ENCODE measurements around the gene PNPLA6. TPM values are rescaled to one million over a fixed set of nuclear protein-coding genes. Genes with fewer than 3 reads are reported as not detected.

The PNPLA6 gene
- polyA plus RNA-seq, 1 donor (not counting 4 experiments of a cell fraction or from before 2014, with no cell fraction given) = 22.4 TPM

DNA sequence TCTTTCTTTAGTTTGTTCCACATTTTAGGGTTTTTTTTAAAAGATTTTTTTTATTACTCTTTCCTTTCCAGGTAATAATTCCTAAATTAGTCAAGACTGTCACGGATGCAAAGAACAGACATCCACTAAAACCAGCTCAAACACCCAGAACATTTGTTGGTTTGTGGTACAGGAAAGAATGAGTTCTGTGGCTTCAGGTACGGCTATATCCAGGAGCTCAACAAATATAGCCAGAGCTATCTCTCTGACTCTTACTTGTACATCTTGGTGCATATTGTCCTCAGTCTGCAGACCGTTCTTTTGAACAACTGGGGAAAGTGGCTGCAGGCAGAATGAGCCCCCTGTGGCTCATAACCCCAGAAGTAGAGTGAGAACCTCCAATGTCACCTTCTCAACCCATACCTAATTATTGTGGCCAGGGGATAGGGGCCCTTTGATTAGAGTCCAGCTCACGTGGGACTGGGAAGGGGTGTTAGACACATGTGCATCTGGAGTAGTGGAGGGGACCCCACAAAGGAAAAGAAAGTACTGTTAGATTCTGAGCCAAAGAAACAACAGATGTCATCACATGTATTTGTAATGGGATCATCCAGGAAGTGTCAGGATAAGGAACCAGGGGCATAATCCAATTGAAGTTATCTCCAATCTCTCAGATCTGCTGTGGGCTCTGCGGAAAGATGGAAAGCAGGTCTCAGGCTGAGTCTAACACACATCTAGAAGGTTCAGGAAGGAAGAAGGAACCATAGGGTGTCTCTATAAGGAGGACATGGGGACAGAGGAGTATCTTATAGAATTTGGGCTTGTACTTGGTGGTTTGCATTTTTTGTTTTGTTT lies 21.5 kb upstream of the PNPLA6 start:
- no peak overlapping the region for H3K4me2 ChIP-seq (ENCODE audit: control insufficient read depth, extremely low read depth, insufficient read depth, low read depth, low read length)
- H3K4me3 ChIP-seq (ENCODE audit: control insufficient read depth in 2 of 3, extremely low read depth in 1 of 3, insufficient read depth in 2 of 3, low read depth in 1 of 3, low read length in 3 of 3) = no peak overlapping the region
- H3K9me1 ChIP-seq (ENCODE audit: control insufficient read depth, extremely low read depth, insufficient read depth, low read length) = no peaks in the 10 kb centered on the region
- no peak for TF ChIP-seq EZH2 (IDR thresholded peaks at IDR 0.05; ENCODE audit: low read length)
- TF ChIP-seq, protein P1, sequence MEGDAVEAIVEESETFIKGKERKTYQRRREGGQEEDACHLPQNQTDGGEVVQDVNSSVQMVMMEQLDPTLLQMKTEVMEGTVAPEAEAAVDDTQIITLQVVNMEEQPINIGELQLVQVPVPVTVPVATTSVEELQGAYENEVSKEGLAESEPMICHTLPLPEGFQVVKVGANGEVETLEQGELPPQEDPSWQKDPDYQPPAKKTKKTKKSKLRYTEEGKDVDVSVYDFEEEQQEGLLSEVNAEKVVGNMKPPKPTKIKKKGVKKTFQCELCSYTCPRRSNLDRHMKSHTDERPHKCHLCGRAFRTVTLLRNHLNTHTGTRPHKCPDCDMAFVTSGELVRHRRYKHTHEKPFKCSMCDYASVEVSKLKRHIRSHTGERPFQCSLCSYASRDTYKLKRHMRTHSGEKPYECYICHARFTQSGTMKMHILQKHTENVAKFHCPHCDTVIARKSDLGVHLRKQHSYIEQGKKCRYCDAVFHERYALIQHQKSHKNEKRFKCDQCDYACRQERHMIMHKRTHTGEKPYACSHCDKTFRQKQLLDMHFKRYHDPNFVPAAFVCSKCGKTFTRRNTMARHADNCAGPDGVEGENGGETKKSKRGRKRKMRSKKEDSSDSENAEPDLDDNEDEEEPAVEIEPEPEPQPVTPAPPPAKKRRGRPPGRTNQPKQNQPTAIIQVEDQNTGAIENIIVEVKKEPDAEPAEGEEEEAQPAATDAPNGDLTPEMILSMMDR (optimal IDR thresholded peaks at IDR 0.05 in 1 of 3, IDR thresholded peaks at IDR 0.05 in 1 of 3, conservative IDR thresholded peaks at IDR 0.05 in 1 of 3; ENCODE audit: extremely low read depth in 1 of 3, insufficient read depth in 2 of 3, low read length in 3 of 3) = no peak
- H3K79me2 ChIP-seq (ENCODE audit: control insufficient read depth, insufficient read depth, low read length) = no peaks in the 10 kb centered on the region
- dilution Hi-C loops (cut with MboI; ENCODE audit: extremely low pct_ligation_motif_present, low sequenced_read_pairs) = no loop called here
- FAIRE-seq (no peak), DNase-seq (ENCODE audit: low read depth, low spot score) (no peak)
- H3K9me3 ChIP-seq (ENCODE audit: control insufficient read depth, low read depth, low read length) = no peaks in the 10 kb centered on the region
- peaks cover 13% of the 10 kb centered on the region for H3K4me1 ChIP-seq (ENCODE audit: control insufficient read depth, extremely low read depth, insufficient read depth, low read length)
- no peaks in the 10 kb centered on the region for H3K27me3 ChIP-seq (ENCODE audit: control insufficient read depth, extremely low read depth, insufficient read depth, low read length)
- H3K36me3 ChIP-seq (ENCODE audit: control insufficient read depth in 2 of 2, extremely low read depth in 1 of 2, insufficient read depth in 2 of 2, low read length in 2 of 2) = no peaks in the 10 kb centered on the region
- no peak overlapping the region for H3K27ac ChIP-seq (ENCODE audit: control insufficient read depth, insufficient read depth, low read length)
- H3K9ac ChIP-seq (ENCODE audit: control insufficient read depth, extremely low read depth, insufficient read depth, low read length) = no peak overlapping the region
- H4K20me1 ChIP-seq (ENCODE audit: control insufficient read depth, extremely low read depth, insufficient read depth, low read length) = no peaks in the 10 kb centered on the region
- no peak overlapping the region for H2AFZ ChIP-seq (ENCODE audit: control insufficient read depth, low read length)

DNA sequence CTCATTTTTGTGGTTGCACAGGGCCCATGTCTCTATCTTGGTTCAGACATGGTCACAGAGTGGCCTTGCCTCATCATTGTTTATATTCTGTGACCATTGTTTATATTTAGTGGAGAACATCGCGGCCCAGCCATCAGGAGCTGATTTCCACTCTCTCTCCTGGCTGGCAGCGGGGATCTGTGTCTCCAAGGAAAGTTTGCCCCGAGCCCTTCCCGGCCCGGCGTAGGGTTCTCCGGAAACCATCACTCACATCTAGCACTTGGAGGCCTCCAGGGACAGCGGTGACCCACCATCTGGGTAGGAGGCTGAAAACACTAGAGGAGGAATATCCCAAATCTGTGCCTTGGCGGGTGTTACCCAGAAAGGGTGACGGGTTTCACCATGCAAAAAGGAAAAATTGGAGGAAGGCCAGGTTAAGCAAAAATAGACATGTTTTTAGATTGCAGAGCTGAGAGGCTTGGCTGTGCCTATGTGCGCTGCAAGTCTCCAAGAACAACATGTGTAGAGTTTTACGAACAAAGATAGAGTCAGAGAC lies 20.3 kb upstream of the PNPLA6 start:
- no peaks in the 10 kb centered on the region for H3K36me3 ChIP-seq (ENCODE audit: control insufficient read depth in 2 of 2, extremely low read depth in 1 of 2, insufficient read depth in 2 of 2, low read length in 2 of 2)
- no peaks in the 10 kb centered on the region for H3K9me3 ChIP-seq (ENCODE audit: control insufficient read depth, low read depth, low read length)
- H3K27ac ChIP-seq (ENCODE audit: control insufficient read depth, insufficient read depth, low read length) = no peak overlapping the region
- TF ChIP-seq, protein P1 (optimal IDR thresholded peaks at IDR 0.05 in 1 of 3, IDR thresholded peaks at IDR 0.05 in 1 of 3, conservative IDR thresholded peaks at IDR 0.05 in 1 of 3; ENCODE audit: extremely low read depth in 1 of 3, insufficient read depth in 2 of 3, low read length in 3 of 3) = no peak
- no peak for TF ChIP-seq EZH2 (IDR thresholded peaks at IDR 0.05; ENCODE audit: low read length)
- H3K79me2 ChIP-seq (ENCODE audit: control insufficient read depth, insufficient read depth, low read length) = no peaks in the 10 kb centered on the region
- peak overlapping the region; percentile 99 for H2AFZ ChIP-seq (ENCODE audit: control insufficient read depth, low read length)
- no peaks in the 10 kb centered on the region for H4K20me1 ChIP-seq (ENCODE audit: control insufficient read depth, extremely low read depth, insufficient read depth, low read length)
- DNase-seq (ENCODE audit: low read depth, low spot score) = no peak
- dilution Hi-C loops (cut with MboI; ENCODE audit: extremely low pct_ligation_motif_present, low sequenced_read_pairs) = no loop called here
- peak overlapping the region; percentile 63 for H3K9ac ChIP-seq (ENCODE audit: control insufficient read depth, extremely low read depth, insufficient read depth, low read length)
- H3K4me1 ChIP-seq (ENCODE audit: control insufficient read depth, extremely low read depth, insufficient read depth, low read length) = peaks cover 13% of the 10 kb centered on the region
- no peaks in the 10 kb centered on the region for H3K9me1 ChIP-seq (ENCODE audit: control insufficient read depth, extremely low read depth, insufficient read depth, low read length)
- H3K4me3 ChIP-seq (ENCODE audit: control insufficient read depth in 2 of 3, extremely low read depth in 1 of 3, insufficient read depth in 2 of 3, low read depth in 1 of 3, low read length in 3 of 3) = peak overlapping the region in 2 of 3 experiments; percentile 61 to 64
- FAIRE-seq = peak; percentile 34
- H3K4me2 ChIP-seq (ENCODE audit: control insufficient read depth, extremely low read depth, insufficient read depth, low read depth, low read length) = peak overlapping the region; percentile 61
- no peaks in the 10 kb centered on the region for H3K27me3 ChIP-seq (ENCODE audit: control insufficient read depth, extremely low read depth, insufficient read depth, low read length)

Measured in keratinocyte (primary cell).